HG03039 (cell line): ENCODE data around the gene KRT20.

Source experiments
- ATAC-seq: cut with Tn5 transposase; IDR thresholded peaks from one replicate; pipeline ENCODE4 v1.9.1; 2021; ENCODE audit warnings: mild to moderate bottlenecking, moderate library complexity; ENCODE audit not compliant: unreplicated experiment

KRT20 gene

DNA sequence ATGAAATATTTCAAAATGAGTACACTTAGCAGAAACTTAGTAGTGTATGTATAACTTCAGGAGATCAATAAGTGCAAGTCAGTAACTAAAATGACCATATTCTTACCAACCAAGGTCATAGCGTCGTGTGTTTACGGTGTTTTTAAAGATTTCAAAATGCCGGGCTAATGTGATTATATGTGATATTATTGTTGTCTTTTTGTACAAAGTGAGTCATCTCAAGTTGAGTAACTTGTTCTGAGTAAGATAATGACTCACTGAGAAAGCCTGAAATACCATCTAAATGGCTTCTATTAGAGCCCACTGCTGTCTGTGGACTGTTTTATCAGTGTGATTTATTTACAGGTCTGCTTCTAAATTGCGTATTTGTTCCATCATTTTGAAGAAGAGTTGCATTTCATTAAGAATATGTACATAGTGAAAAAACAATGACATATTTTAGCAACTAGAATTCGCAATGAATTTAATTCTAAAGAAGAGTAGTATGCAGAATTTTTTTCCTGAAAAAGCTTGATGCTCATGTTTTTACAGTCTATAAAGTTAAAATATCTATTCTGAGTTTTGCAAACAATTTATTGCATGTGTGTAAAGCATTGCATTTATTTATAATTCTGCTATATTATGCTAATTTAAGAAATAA is 30.7 kb downstream of the KRT20 start:
- ATAC-seq = no peak

DNA sequence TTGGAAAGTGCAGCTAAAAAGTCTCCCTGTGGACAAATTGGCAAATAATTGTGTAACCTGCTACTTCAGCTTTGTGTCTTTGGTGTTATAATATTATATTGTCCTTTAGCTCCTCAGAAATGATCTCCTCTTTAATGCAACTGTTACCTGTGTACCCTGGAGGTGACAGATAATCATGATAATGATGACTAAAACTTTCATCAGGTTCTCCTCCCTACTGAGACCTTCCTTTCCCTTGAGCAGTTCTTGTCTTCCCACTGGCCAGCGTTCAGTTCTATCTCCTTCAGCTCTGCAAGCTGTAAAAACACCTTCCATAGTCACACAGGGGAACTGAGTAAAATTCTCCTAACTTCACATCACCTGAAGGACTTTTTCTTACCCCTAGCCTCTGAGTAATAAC is 32.7 kb downstream of the KRT20 start:
- no peak for ATAC-seq

DNA sequence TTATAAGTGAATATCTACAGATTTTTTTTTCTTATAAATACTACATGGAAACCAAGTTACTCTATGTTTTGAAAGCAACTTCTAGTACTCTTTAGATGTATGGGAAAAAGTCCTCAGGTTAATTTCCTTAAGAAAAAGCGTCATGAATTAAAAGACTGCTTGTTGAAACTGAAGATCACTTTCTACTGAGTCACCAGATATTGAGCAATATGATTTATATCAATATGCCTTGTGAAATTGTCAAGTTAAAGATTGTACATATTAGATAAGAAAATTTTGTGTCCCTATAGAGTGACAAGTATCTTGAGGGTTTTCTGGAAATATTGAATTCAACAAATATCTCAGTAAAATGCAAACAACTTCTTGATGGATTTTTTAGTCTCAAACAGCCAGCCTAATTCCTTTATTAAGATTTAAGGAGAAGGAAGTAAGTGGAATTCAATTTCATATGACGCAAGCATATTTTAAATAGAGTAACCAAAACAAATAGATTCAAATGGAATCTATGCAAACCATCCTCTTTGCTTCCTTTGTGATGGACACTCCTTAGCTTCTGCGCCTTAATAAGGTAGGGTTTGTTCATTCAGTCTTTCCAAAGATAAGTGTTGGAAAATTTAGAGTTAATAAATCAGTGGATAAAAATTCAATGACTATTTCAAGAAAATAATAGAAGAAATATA is 34.6 kb downstream of the KRT20 start:
- no peak for ATAC-seq

DNA sequence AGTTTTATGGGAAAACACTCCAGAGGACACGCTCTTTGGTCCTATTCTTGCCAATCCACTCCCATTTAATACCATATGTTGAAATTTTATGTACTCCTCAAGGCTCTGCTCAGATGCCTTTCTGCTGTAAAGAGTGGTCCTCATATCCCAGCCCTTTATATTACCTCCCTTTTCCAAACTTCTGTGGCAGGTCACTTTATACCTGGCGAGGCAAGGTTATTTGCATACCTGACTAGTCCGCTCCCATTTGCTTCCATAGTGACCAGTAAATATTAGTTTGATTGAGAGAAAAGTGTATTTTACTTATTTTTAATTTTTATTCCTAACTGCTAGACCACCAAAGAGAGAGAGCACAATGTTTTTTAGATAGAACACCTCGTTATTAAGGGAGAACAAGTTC is 35.3 kb downstream of the KRT20 start:
- ATAC-seq = no peak

DNA sequence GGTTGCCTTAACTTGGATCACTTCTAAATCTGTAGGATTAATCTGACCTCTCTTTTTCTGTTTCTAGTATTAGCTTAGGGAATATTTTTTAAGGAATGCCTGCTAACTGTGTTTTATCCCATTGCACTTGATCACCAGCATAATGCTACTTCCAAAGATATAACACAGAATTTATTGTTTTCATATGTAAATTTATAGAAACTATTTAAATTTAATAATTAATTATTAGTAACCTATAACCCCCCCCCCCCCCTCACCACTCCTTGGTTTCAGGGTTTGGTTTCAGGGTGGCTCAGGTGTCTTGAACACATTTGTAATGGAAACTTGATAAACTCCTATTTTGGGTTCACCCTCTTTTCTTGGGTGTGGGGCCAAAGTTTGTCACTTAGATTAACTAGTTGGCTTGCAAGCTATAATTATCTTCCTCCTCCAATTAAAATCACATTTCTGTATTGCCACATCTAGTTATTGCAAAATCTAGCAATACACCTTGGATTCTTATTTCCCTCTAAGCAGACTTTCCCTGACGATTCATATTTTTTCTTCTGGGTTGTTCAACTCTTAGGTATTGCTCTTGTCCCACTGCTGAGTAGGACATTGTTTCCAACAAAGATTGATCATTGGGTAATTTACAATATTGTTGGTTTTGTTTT is 36.3 kb downstream of the KRT20 start:
- no peak for ATAC-seq

DNA sequence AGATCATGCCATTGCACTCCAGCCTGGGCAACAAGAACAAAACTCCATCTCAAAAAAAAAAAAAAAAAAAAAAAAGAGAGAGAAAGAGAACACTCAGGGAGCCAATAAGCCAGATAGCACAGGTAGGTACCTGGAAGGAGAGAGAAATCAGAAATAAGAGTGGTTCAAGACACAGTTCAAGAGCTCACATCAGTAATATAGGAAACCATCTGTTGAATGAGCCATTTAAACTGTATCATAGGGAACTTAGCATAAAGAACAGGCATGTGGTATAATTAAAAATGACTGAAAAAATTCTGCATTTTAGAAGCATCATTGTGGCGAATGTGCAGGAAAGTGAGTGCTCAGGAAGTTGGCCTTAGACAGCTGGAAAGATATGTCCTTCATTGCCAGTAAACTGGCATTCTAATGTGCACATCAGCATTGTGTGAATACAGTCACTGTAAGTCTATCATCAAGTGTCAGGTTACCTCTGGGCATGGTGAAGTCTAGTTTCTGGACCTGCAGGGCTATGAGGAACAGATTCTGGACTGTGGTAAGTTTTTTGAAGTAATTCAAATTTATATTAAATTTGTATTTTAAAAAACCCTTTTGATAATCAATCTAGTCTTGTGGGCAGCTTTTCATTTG is 38.4 kb downstream of the KRT20 start:
- no peak for ATAC-seq

DNA sequence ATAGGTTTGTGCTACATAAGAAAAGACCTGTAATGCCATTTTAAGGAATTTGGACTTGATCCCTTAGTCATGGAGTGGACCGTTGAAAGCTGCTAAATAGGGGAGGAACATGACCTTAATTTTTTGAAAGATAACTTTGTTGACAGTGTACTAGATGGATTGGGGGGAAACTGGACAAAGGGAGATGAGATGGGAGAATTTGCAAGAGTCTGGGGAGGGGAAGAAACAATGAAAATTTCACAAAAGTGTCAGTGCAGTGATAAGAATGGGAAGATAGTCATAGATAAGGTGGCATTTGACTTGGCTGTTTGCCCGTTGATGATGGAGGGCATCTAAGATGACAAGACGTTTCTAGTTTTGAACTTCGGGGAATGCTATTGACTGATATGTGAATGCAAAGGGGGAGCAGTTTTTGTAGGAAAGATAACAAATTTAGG is 40.4 kb downstream of the KRT20 start:
- ATAC-seq = no peak

DNA sequence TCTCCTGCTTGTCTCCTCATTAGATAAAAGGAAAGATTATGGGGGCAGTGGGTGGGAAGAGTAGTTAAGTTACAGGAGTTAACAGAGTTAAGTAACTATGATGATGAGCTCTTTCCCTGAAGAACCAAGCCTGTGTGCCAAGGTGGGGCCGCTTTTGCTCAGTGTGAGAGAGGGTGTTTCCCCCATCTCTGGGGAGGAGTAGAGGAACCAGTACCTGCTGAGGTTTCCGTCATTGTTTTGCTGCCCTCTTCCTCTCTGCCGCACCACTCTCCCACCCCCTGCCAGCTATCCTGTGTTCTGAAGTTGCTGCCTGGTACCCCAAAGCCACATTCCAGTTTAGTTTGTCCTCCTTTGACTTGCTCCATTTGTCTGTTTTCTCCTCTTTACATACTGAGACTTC is 41.8 kb downstream of the KRT20 start:
- ATAC-seq = no peak

DNA sequence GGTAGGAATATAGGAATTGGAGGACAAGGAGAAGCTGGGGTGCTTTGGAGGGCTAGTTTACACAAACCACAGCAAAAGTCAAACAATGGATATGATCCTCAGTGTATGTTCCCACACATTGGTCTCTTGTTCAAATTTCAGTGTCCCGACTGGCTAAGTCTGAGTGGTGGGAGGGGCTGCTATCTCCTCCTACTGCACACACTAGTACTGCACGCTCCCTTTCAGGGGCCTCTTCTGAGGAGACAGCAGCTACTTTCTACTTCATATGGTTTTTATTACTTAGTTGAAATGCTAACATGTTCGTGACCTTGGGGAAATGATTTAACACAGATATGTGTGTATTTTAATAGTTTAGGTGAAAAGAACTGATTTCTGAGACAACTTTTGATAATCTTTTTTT is 43.8 kb downstream of the KRT20 start:
- no peak for ATAC-seq

DNA sequence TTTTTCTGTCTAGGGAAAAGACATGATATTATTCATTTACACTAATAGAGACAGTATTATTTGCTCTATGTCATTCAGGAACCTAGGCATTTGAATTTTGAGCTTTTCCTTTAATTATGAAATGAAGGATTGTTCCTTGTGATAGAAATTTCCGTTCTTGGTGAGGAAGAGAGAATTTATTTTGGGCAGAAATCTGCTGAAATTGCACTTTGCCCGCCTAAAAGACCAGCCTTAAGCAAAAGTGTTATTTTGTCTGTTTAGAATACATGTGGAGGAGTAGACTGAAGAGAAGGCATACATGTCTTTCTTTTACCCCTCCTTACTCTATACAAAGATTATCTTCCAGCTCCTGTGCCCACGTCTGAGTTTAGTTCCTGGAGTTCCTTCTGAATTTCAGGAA is 45.8 kb downstream of the KRT20 start:
- no peak for ATAC-seq

DNA sequence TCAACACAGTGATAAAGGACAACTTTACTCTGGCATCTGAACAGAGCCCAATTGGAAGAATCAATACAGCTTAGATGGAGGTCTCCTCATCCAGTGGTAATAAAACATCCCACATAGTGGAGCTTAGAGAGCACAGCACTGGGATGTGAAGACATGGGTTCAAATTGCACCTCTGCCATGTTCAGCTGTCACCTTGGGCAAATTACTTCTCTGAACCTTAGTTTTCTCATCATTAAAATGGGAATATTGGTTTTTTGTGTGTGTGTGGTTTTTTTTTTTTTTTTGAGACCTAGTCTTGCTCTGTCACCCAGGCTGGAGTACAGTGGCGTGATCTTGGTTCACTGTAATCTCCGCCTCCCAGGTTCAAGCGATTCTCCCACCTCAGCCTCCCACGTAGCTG is 49.0 kb downstream of the KRT20 start:
- ATAC-seq = no peak

DNA sequence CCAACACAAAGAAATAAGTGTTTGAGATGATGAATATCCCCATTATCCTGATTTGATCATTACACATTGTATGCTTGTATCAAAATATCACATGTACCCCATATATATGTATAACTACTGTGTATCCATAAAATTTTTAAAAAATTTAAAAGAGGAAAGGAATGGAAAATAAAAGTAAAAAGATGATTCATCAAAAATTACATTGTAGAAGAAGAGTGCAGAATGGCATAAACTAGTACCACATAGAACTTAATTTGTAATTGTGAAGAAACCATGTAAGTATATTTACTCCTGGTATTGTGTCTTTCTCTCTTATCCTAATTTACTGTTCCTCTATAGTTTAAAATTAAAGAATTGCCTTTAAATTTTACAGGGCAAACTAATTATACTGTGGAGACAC is 51.2 kb downstream of the KRT20 start:
- ATAC-seq = no peak

DNA sequence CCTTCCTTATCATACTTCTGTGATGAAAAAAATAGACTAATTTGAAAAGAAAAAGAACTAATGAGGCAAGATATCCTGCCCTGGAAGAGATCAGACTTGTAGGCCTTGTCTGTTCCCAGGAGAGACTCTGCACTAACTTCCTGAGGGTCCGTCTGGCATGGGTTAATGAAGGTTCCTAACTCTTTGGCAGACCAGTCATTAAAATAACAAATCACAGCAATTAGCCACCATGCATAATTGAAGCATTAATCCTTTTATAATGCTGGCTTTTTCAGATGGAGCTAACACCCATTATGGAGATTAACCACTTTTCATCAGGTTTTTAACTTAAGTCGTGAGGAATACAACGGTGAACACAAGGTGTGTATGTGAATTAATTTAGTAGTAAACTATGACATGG is 52.2 kb downstream of the KRT20 start:
- no peak for ATAC-seq

DNA sequence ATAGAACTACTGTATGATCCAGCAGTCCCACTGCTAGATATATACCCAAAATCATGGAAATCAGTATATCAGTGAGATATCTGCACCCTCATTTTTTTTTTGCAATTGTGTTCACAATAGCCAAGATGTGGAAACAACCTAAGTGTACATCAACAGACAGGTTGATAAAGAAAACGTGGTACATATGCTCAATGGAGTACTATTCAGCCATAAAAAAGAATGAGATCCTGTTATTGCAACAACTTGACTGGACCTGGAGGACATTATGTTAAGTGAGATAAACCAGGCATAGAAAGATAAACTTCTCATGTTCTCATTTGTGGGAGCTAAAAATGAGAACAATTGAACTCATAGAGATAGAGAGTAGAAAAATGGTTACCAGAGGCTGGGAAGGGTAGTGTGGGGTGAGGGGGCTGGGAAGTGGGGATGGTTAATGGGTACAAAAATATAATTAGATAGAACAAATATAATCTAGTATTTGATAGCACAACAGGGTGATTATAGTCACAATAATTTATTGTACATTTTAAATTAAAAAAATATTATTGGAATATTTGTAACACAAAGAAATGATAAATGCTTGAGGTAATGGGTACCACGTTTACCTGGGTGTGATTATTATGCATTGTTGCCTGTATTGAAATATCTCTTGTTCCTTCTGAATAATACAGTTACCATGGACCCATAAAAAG is 54.8 kb downstream of the KRT20 start:
- ATAC-seq = no peak

DNA sequence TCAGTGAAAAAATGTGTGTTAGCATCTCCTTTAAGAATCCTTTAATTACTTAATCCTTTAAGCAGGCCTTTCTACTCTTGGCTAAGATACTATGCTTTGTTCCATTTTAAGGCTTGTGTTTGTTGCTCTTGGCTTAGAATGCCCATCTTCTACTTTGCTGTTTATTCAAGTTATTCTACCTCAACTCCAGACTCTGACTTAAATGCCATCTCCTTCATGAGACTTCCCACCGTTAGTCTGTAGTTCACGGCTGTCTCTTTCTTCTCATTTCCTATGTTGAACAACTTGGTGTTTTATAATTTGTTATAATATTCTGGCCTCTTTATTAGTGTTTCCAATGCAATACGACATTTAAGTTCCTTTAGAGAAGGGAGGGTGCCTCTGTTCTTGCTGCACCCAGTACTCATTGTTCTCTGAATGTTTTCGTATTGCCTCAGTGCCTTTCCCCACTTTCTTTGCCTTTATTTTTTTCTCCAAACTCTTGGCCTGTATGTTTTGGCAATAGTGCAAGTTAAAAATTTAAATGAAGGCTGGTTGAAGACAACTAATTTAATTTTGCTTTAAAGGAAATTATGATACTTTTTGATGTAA is 56.5 kb downstream of the KRT20 start:
- no peak for ATAC-seq

DNA sequence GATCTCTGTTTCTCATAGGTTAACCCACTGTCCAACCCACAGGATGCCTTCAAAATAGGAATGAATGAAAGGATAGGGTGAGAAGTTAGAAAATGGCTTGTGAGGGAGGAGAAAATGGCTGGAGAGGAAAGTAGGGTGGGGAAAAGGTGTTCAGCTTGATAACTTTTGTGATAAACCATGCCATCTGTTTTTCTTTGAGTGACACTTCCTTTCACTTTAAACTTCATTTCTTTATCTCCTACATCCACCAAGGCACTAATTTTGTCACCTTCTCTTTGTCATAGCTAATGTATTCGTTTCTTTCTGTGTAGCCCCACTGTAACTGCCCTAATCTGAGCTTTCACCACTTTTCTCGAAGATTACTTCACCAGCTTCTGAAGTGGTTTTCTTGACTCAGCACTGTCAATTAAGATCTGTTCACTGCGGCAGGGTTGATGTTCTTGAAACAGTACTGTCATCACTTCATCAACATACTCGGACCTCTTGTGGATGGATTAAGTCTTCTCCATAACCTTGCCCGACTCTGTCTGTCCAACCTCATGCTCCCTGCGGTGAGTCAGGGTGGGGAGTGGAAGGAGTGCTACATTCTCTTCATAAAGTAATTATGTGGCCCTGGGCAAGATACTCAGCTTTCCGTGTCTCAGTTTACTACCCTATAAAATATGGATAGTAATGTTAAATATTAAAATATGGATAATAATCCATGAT is 57.1 kb downstream of the KRT20 start:
- ATAC-seq = no peak
